NK-92 (cell line): ENCODE measurements around the gene VWA1.
"Not testable (repeated sequence)": the region's sequence is repeated elsewhere in the genome, so short reads cannot be mapped to it uniquely, and the experiment has no call there.

Source experiments
- DNase-seq: peaks from one replicate; lab custom pipeline; 2025; ENCODE audit not compliant: unreplicated experiment; lab: John Stamatoyannopoulos, UW

Gene VWA1

DNA sequence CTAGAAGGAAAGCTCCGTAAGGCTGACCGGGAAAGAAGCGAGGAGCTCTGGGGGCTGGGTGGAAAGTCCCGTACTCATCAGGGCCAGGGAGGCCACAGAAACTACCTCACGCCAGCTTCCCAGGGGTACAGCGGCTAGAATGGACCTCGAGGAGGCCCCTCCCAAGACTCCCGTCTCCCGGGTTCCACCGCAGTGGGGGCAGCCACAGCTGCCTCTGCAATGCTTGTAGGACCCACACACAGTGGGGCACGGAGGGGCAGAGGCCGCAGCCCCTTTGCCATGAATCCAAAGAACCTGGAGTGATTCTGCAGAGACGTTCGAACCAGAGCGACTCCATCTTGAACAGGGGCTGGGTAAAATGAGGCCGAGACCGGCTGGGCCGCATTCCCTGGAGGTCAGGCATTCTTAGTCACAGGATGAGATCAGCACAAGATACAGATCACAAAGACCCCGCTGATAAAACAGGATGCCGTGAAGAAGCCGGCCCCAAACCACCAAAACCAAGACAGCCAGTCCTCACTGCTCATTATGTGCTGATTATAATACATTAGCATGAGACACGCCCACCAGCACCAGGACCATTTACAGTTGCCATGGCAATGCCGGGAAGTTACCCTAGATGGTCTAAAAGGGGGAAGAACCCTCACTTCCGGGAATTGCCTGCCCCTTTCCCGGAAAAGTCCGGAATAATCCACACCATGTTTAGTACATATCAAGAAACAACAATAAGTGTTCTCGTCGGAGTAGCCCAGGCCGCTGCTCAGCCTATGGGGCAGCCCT, 12.8 kb upstream of the VWA1 start:
- DNase-seq: no peak

DNA sequence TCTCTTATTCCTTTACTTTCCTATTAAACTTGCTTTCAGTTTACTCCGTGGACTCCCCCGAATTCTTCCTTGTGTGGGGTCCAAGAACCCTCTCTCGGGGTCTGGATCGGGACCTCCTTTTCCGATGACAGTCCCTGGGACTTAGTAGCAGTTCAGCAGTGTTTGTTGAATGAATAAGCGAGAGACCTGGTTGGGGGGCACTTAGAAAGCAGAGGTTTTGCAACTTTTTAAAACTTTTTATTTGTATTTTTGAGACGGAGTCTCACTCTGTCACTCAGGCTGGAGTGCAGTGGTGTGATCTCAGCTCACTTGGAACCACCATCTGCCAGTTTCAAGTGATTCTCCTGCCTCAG, 12.3 kb upstream of the VWA1 start:
- DNase-seq: no peak

DNA sequence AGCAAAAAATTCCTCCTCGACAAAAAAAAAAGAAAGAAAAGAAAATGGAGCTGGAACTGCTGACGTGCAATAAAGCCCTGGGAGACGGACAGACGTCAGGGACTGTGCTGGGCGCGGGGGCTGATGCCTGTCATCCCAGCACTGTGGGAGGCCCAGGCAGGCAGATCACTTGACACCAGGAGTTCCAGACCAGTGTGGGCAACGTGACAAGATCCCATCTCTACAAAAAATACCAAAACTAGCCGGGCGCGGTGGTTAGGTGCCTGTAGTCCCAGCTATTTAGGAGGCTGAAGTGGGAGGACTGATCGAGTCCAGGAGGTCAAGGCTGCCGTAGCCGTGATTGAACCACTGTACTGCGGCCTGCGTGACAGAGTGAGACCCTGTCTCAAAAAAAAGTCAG, 10.8 kb upstream of the VWA1 start:
- no peak for DNase-seq

DNA sequence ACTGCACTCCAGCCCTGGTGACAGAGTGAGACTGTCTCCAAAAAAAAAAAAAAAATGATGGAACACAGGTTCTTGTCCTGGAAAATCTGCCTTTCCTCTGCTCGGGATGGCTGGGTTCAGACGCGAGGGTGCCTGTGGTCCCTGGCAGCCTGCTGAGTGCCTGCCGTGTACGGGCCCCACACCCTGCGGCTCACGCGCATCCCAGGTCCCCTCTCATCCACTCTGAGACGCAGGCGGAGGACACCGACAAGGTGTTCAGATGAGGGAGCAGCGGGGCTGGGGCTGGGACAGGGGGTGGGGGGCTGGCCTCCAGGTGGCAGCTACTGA, 10.1 kb upstream of the VWA1 start:
- DNase-seq: no peak

- no peak for DNase-seq
These were observed 9.6 kb upstream of the VWA1 start for GRCh38 chr1:1425753-1426495.

- no peak for DNase-seq
These were observed 8.9 kb upstream of the VWA1 start for GRCh38 chr1:1426496-1427105.

DNA sequence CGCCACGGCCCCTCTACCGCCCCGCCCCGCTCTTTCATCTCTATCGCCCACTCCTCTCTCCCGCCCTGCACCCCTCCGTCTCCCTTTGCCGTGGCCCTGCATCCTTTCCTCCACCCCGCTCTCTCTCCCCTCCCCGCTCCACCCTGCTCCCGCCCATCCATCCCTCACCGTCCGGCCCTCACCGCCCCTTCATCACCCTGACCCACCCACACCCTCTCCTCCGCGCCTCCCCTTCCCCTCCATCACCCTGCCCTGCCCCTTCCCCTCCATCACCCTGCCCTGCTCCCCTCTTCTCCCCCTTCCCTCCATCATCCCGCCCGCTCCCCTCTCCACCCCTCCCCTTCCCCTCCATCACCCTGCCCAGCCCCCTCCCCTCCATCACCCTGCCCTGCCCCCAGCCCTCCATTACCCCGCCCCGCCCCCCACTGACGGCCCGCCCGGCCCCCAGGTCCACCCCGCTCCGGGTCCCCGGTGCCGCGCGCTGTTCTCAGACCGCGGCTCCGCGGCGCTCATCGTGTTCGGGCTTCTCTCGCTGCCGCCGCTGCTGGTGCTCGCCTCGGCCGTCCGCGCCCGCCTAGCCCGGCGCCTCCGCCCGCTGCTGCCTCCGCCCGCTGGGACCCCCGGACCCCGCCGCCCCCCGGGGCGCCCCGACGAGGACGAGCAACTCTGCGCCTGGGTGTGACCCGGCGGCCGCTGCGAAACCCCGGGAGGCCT, 8.2 kb upstream of the VWA1 start:
- DNase-seq: no peak

DNA sequence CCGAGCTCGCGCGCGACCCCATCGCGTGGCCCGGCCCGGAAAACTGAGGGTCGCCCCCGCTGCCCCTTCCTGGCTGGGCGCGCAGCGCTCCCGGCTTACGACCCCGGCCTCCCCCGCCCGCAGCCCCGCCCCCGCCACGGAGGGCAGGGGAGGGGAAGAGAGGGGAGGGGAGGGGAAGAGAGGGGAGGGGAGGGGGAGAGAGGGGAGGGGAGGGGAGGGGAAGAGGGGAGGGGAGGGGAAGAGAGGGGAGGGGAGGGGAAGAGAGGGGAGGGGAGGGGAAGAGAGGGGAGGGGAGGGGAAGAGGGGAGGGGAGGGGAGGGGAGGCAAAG, 7.7 kb upstream of the VWA1 start:
- DNase-seq: no peak

DNA sequence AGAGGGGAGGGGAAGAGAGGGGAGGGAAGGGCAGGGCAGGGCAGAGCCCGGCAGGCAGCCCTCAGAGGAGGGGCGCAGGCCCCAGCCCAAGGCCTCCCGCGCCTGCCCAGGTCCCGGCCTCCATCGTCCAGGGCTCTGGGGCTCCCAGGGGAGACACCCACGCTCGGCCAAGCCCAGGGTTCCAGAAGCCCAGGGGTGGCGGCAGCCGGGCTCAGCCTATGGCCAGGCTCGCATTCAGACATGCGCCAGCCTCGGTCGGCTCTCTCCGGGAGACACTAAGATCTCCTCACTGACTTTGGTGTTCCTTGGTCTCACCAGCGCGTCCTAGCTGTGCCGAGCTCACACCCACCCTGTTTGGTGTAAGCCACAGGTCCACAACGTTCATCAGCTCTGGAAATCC, 7.3 kb upstream of the VWA1 start:
- DNase-seq: no peak

GRCh38 chr1:1428967-1429366, 6.5 kb upstream of the VWA1 start:
- DNase-seq: not testable (repeated sequence)

GRCh38 chr1:1429671-1430073, 5.8 kb upstream of the VWA1 start:
- no peak for DNase-seq

GRCh38 chr1:1430114-1430982, 5.1 kb upstream of the VWA1 start:
- no peak for DNase-seq

- DNase-seq: no peak
These were observed 4.3 kb upstream of the VWA1 start for GRCh38 chr1:1430992-1431844.

- DNase-seq: no peak
These were observed 3.6 kb upstream of the VWA1 start for GRCh38 chr1:1431845-1432273.

DNA sequence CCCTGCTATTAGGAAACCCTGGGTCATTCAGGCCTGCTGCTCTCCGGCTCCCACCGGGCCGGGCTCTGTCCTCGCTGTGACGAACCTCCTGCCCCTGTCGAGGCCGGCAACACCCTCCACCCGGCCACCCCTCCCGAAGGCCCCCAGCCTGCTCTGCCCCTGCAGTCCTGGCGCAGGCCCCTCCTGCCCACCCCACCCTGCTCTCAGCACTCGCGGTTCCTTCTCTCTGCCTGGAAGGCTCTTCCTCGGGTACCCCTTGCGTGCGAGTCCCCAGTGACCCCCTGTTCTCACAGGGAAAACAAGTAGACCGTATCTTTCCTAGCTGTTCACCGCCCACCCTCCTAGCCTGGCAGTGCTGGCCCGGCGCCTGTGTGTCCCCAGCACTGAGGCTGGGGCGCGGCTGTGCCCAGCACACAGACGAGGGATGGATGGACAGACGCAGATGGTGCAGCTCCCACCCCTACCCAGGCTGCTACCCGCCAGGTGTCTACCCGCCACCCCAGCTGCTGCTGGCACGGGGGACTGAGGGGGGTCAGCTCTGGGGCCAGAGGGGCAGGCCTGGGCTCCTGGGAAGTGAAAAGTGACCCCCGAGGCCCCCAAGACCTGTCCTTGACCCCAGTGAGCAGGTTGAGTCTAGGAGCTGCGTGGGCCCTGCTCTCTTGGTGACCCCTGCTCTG, 3.1 kb upstream of the VWA1 start:
- no peak for DNase-seq

DNA sequence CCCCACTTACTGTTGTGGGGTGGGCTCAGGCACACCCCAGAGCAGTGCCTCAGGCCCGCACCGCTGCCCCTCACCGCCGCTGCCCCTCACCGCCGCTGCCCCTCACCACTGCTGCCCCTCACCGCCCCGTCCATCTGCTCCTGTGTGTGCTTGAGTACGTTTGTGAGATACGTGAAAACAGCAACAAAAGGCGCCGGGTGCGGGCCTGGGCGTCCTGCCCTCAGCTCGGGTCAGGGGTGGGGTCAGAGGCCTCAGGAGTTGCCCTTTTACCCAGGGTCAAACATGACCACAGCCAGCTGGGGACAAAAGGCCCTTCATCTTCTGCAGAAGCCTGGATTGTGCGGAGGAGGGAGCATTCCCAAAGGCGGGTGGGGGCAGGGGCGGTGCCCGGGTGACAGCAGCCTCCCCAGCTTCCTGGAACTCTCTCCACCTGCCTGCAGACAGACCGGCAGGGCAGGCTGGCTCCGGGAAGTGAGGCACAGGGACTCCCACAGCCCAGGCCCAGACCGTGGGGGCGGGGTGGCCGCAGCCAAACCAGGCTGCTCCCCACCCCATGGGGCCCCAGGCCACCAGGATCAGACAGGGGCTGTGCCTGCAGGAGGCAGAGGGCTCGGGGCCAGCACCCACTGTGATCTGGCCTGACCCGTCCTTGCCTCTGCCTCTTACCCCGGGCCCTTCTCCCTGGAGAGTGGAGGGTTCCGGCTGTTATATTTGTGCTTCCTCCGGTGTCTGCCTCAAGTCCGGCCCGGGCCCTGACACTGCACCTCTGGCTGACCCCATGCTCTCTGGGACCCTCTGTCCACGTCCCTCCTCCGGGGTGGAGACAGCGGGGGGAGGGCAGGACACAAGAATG, 2.3 kb upstream of the VWA1 start:
- DNase-seq: no peak

DNA sequence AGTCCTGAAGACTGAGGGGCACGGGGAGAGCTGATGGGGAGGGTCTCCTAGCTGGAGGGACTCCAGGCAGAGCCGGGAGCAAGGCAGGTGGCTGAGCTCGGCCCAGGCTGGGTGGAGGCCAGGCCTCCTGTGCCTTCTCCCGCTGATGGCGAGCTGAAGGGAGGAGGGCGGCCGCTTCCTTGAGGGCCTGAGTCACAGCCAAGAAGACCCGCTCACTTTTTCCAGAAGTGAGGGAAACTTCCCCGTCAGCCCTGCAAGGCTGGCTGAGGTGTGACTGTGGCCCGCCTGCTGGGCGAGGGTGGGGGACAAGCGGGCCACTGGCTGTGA, 1.7 kb upstream of the VWA1 start:
- DNase-seq: no peak

- DNase-seq: no peak
These were observed 1.2 kb upstream of the VWA1 start for GRCh38 chr1:1434131-1434823.
